H1 (cell line): ENCODE measurements around the gene KLHDC4. TPM values are rescaled to one million over a fixed set of nuclear protein-coding genes. Genes with fewer than 3 reads are reported as not detected.

Source experiments
- CTCF ChIA-PET: fragments of 300-600 bp; sonication (Branson Sonifier 250); formaldehyde crosslinking; loops from one replicate; lab custom pipeline; 2021; ENCODE audit not compliant: partially characterized antibody; lab: Charles Lee
- POLR2A ChIA-PET: fragments of 300-600 bp; sonication (Branson Sonifier 250); formaldehyde crosslinking; loops from one replicate; lab custom pipeline; 2021; ENCODE audit warnings: inconsistent platforms; ENCODE audit not compliant: partially characterized antibody; lab: Charles Lee
- DNase-seq, 2 experiments: peaks; one replicate each; pipeline versions ENCODE4 v3.0.0 to v3.0.0-alpha.2; 2010 to 2022; ENCODE audit warnings: low spot score in 2 of 2, low read depth in 1 of 2, mixed read lengths in 1 of 2
- FAIRE-seq: peaks from 2 replicates; lab custom pipeline; 2011; peaks lifted over from hg19 to GRCh38; lab: Jason Lieb, UNC
- H2AFZ ChIP-seq: 2 replicates; pipeline ENCODE4 v1.8.1; 2012; ENCODE audit warnings: low read length, inconsistent platforms
- H2AK5ac ChIP-seq: 2 replicates; pipeline ENCODE4 v1.6.1; 2013; ENCODE audit warnings: low read depth, low read length
- H2BK120ac ChIP-seq: replicated peaks from 2 replicates; pipeline ENCODE3; 2013; ENCODE audit warnings: low read depth, low read length, inconsistent platforms
- H2BK12ac ChIP-seq: 2 replicates; pipeline ENCODE4 v1.6.1; 2013; ENCODE audit warnings: low read depth, low read length
- H2BK15ac ChIP-seq: 2 replicates; pipeline ENCODE4 v1.6.1; 2013; ENCODE audit warnings: low read length
- H2BK20ac ChIP-seq: 2 replicates; pipeline ENCODE4 v1.6.1; 2013; ENCODE audit warnings: low read length
- H2BK5ac ChIP-seq: 2 replicates; pipeline ENCODE4 v1.6.1; 2013; ENCODE audit warnings: low read depth, low read length
- H3K14ac ChIP-seq: 2 replicates; pipeline ENCODE4 v1.6.1; 2013; ENCODE audit warnings: inconsistent platforms; ENCODE audit not compliant: insufficient read length
- H3K18ac ChIP-seq: 2 replicates; pipeline ENCODE4 v1.6.1; 2013; ENCODE audit warnings: low read length; ENCODE audit errors: extremely low read depth
- H3K23ac ChIP-seq: 2 replicates; pipeline ENCODE4 v1.6.1; 2013; ENCODE audit warnings: inconsistent platforms; ENCODE audit not compliant: insufficient read length
- H3K23me2 ChIP-seq: 2 replicates; pipeline ENCODE4 v1.6.1; 2013; ENCODE audit warnings: low read depth, low read length
- H3K27ac ChIP-seq: 2 replicates; pipeline ENCODE4 v1.6.1; 2011; ENCODE audit warnings: low read depth, low read length, inconsistent platforms
- H3K27me3 ChIP-seq, 4 experiments: replicated peaks in 1 of 4; 1 replicate in 1 of 4; 2 replicates in 3 of 4; pipeline versions ENCODE4 v1.6.1 to v1.8.1; 2011 to 2013; ENCODE audit warnings: low read length in 3 of 4, mild to moderate bottlenecking in 3 of 4, inconsistent platforms in 2 of 4, mixed read lengths in 2 of 4, moderate library complexity in 1 of 4; ENCODE audit not compliant: control insufficient read depth in 3 of 4, insufficient read depth in 3 of 4; ENCODE audit errors: extremely low read depth in 1 of 4
- H3K36me3 ChIP-seq, 4 experiments: 2 replicates each; pipeline versions ENCODE4 v1.6.1 to v1.8.1; 2011 to 2013; ENCODE audit warnings: mild to moderate bottlenecking in 4 of 4, low read length in 3 of 4, moderate library complexity in 2 of 4, control low read depth in 1 of 4, inconsistent platforms in 1 of 4; ENCODE audit not compliant: insufficient read depth in 4 of 4, control insufficient read depth in 2 of 4
- H3K4ac ChIP-seq: replicated peaks from 2 replicates; pipeline ENCODE3; 2013; ENCODE audit warnings: low read length, low read depth, mixed read lengths, inconsistent platforms; ENCODE audit not compliant: insufficient read length
- H3K4me1 ChIP-seq, 4 experiments: replicated peaks in 1 of 4; 1 replicate in 1 of 4; 2 replicates in 3 of 4; pipeline versions ENCODE4 v1.6.1 to v1.8.1; 2011 to 2013; ENCODE audit warnings: low read length in 3 of 4, inconsistent platforms in 2 of 4, mixed read lengths in 1 of 4; ENCODE audit not compliant: insufficient read depth in 4 of 4, control insufficient read depth in 3 of 4
- H3K4me2 ChIP-seq, 2 experiments: 2 replicates each; pipeline versions ENCODE4 v1.6.1 to v1.8.1; 2011 to 2013; ENCODE audit warnings: low read depth in 2 of 2, low read length in 2 of 2, control low read depth in 1 of 2, inconsistent platforms in 1 of 2, mild to moderate bottlenecking in 1 of 2; ENCODE audit not compliant: insufficient read depth in 1 of 2
- H3K4me3 ChIP-seq, 4 experiments: fragments of 200-600, 300-600 bp in 1 of 4; sonication (generic), shearing (Covaris generic), sonication (Bioruptor Twin) in 1 of 4; 2 replicates each; pipeline versions ENCODE4 v1.5.1 to v1.8.1; 2011 to 2016; ENCODE audit warnings: low read length in 4 of 4, low read depth in 3 of 4, control low read depth in 2 of 4, inconsistent platforms in 2 of 4, mild to moderate bottlenecking in 2 of 4, mixed read lengths in 1 of 4, moderate library complexity in 1 of 4; ENCODE audit not compliant: insufficient read depth in 2 of 4; ENCODE audit errors: extremely low read depth in 1 of 4
- H3K56ac ChIP-seq: replicated peaks from 2 replicates; pipeline ENCODE3; 2013; ENCODE audit warnings: low read depth, mild to moderate bottlenecking, mixed read lengths, low read length, inconsistent platforms; ENCODE audit not compliant: insufficient read length
- H3K79me1 ChIP-seq: 2 replicates; pipeline ENCODE4 v1.6.1; 2013; ENCODE audit warnings: low read depth, low read length, control low read depth
- H3K79me2 ChIP-seq, 2 experiments: 2 replicates each; pipeline versions ENCODE4 v1.6.1 to v1.8.1; 2012 to 2013; ENCODE audit warnings: low read length in 2 of 2, mild to moderate bottlenecking in 2 of 2, inconsistent platforms in 1 of 2; ENCODE audit not compliant: insufficient read depth in 2 of 2, control insufficient read depth in 1 of 2
- H3K9ac ChIP-seq, 4 experiments: replicated peaks in 1 of 4; 1 replicate in 1 of 4; 2 replicates in 3 of 4; pipeline versions ENCODE4 v1.6.1 to v1.8.1; 2011 to 2013; ENCODE audit warnings: low read depth in 3 of 4, low read length in 3 of 4, control low read depth in 2 of 4, mild to moderate bottlenecking in 2 of 4, moderate library complexity in 2 of 4, inconsistent platforms in 1 of 4; ENCODE audit errors: extremely low read depth in 1 of 4
- H3K9me3 ChIP-seq, 2 experiments: 2 replicates each; pipeline versions ENCODE4 v1.6.1 to v1.8.1; 2012 to 2013; ENCODE audit warnings: mild to moderate bottlenecking in 2 of 2, moderate library complexity in 2 of 2, control low read depth in 1 of 2, inconsistent platforms in 1 of 2, low read depth in 1 of 2, low read length in 1 of 2, mixed read lengths in 1 of 2; ENCODE audit not compliant: insufficient read depth in 2 of 2
- H4K20me1 ChIP-seq, 2 experiments: replicated peaks in 1 of 2; 2 replicates each; pipeline versions ENCODE3 to v1.8.1; 2011 to 2013; ENCODE audit warnings: inconsistent platforms in 2 of 2, low read length in 2 of 2, mild to moderate bottlenecking in 1 of 2; ENCODE audit not compliant: insufficient read depth in 2 of 2, control insufficient read depth in 1 of 2
- H4K5ac ChIP-seq: 2 replicates; pipeline ENCODE4 v1.6.1; 2013; ENCODE audit warnings: low read length, low read depth, mixed read lengths, inconsistent platforms; ENCODE audit not compliant: insufficient read length
- H4K8ac ChIP-seq: 2 replicates; pipeline ENCODE4 v1.8.0; 2013; ENCODE audit warnings: mild to moderate bottlenecking, moderate library complexity, low read length, inconsistent platforms; ENCODE audit not compliant: insufficient read depth; ENCODE audit errors: extremely low read depth
- H4K91ac ChIP-seq: replicated peaks from 2 replicates; pipeline ENCODE3; 2013; ENCODE audit warnings: low read length, mixed read lengths, inconsistent platforms; ENCODE audit not compliant: insufficient read length
- ASH2L ChIP-seq: fragments of 200-600, 300-600 bp; sonication (generic); IDR thresholded peaks from one replicate; pipeline ENCODE4 v1.7.1; 2017; ENCODE audit warnings: low read length
- CREB1 ChIP-seq: IDR thresholded peaks from 2 replicates; pipeline ENCODE4 v1.6.1; 2012; ENCODE audit warnings: inconsistent platforms
- EZH2 ChIP-seq: fragments of 200-600 bp; sonication (generic); IDR thresholded peaks from 2 replicates; pipeline ENCODE4 v1.7.1; 2012; ENCODE audit warnings: low read depth, mild to moderate bottlenecking, moderate library complexity, low read length, inconsistent platforms; ENCODE audit not compliant: severe bottlenecking
- FOSL1 ChIP-seq: IDR thresholded peaks from 2 replicates; pipeline ENCODE4 v1.6.1; 2011; ENCODE audit warnings: mild to moderate bottlenecking, low read depth, low read length, moderate library complexity; ENCODE audit not compliant: insufficient read depth
- NANOG ChIP-seq: IDR thresholded peaks from 2 replicates; pipeline ENCODE4 v1.6.1; 2011; ENCODE audit warnings: low read length, low read depth, mild to moderate bottlenecking, inconsistent platforms; ENCODE audit not compliant: insufficient read depth, poor library complexity, severe bottlenecking
- NRF1 ChIP-seq: IDR thresholded peaks from 2 replicates; pipeline ENCODE4 v1.6.1; 2011; ENCODE audit warnings: mild to moderate bottlenecking, low read depth, low read length, improper control_type of control experiment
- RBBP5 ChIP-seq: IDR thresholded peaks from 2 replicates; pipeline ENCODE4 v1.7.1; 2012; ENCODE audit warnings: low read depth, mild to moderate bottlenecking, inconsistent platforms, low read length, moderate library complexity, borderline replicate concordance
- RXRA ChIP-seq: IDR thresholded peaks from 2 replicates; pipeline ENCODE4 v1.6.1; 2011; ENCODE audit warnings: low read depth, mild to moderate bottlenecking, low read length, moderate library complexity; ENCODE audit not compliant: insufficient read depth
- SAP30 ChIP-seq: fragments of 300-600 bp; sonication (generic); IDR thresholded peaks from 2 replicates; pipeline ENCODE4 v1.7.1; 2012; ENCODE audit warnings: low read length, moderate library complexity, mild to moderate bottlenecking, inconsistent platforms; ENCODE audit not compliant: insufficient read depth, insufficient replicate concordance
- SIX5 ChIP-seq: IDR thresholded peaks from 2 replicates; pipeline ENCODE4 v1.6.1; 2011; ENCODE audit warnings: mild to moderate bottlenecking, low read depth, low read length
- SP2 ChIP-seq: IDR thresholded peaks from 2 replicates; pipeline ENCODE4 v1.6.1; 2012; ENCODE audit warnings: mild to moderate bottlenecking, low read length, inconsistent platforms
- ZNF274 ChIP-seq: IDR thresholded peaks from 2 replicates; pipeline ENCODE4 v1.7.0; 2012; ENCODE audit warnings: low read length, borderline replicate concordance; ENCODE audit errors: extremely low read depth
- WGBS, 2 experiments: shearing (Covaris generic) in 1 of 2; methylation state at CpG; one replicate each; pipeline versions ENCODE4 v1.1.6 to v1.1.7; 2013 to 2015; ENCODE audit warnings: low lambda C conversion rate in 2 of 2, mixed read lengths in 2 of 2, inconsistent platforms in 1 of 2, low coverage in 1 of 2, missing lambda C conversion rate in 1 of 2; ENCODE audit not compliant: insufficient replicate concordance in 2 of 2, insufficient coverage in 1 of 2, insufficient read length in 1 of 2; ENCODE audit errors: extremely low coverage in 1 of 2, missing lambda C conversion rate in 1 of 2; 5-methylcytosine and 5-hydroxymethylcytosine counted together
- polyA plus RNA-seq, 7 experiments: library from polyadenylated mRNA; depleted of rRNA in 3 of 7; stranded (reverse) in 5 of 7; unstranded in 2 of 7; fragments of >200 nt in 5 of 7; fragments of 200-250 nt in 2 of 7; gene quantifications; 1 replicate in 5 of 7; 2 replicates in 1 of 7; 4 replicates in 1 of 7; pipeline versions ENCODE4 v1.2.1 to v1.2.3, GENCODE V29; 2011 to 2013; ENCODE audit warnings: missing spikeins in 2 of 7, mixed read lengths in 2 of 7
- total RNA-seq: library from RNA; stranded (reverse); fragmentation: NEBNext Ultra II Directional; extraction: Animal tissue kit (Norgen Biotek cat#: 25700); gene quantifications from 2 replicates; pipeline ENCODE4 v1.2.1, GENCODE V29; 2021

The KLHDC4 gene
- total and polyA plus RNA-seq, 2 of the 8 experiments (the other 6 are each of a cell fraction or from before 2014, with no cell fraction given): 23.7 to 63.9 TPM

- Histone ChIP-seq H3K4ac (no peak overlapping the region), H3K4me3 (no peak overlapping the region), H3K27me3 (no peaks in the 10 kb centered on the region), H2BK12ac (no peak overlapping the region), H3K79me1 (no peaks in the 10 kb centered on the region), H3K56ac (no peak overlapping the region), H3K14ac (no peak overlapping the region), H3K79me2 (no peaks in the 10 kb centered on the region), H3K9ac (no peak overlapping the region), H4K8ac (no peak overlapping the region), H3K36me3 (no peaks in the 10 kb centered on the region), H3K23ac (no peak overlapping the region), H4K91ac (no peak overlapping the region), H3K4me2 (no peak overlapping the region), H3K4me1 (no peaks in the 10 kb centered on the region), H2BK15ac (no peak overlapping the region), H3K23me2 (no peaks in the 10 kb centered on the region), H2BK120ac (no peak overlapping the region), H2BK5ac (no peak overlapping the region), H3K18ac (no peak overlapping the region), H4K20me1 (no peaks in the 10 kb centered on the region), H2AK5ac (no peak overlapping the region), H2BK20ac (no peak overlapping the region), H3K9me3 (no peaks in the 10 kb centered on the region), H3K27ac (no peak overlapping the region), H2AFZ (no peak overlapping the region), H4K5ac (no peak overlapping the region)
- ChIA-PET CTCF (interaction anchor here (0.6 to 4.6 kb wide), 8 partner anchors 9 to 456 kb away, joined by 3 to 44 read pairs (median 7); no protein-coding TSS in a partner anchor), POLR2A (interaction anchor here (0.7 to 3.4 kb wide), 7 partner anchors 10 to 61 kb away, joined by 3 to 18 read pairs (median 3); no protein-coding TSS in a partner anchor)
- WGBS, 2 experiments: 94% methylated on average over 18 of the region's 20 CpGs; no CpG with 5 or more reads in 1 of the 2 experiments
- DNase-seq: no peak
- no peak for FAIRE-seq
- TF ChIP-seq SAP30 (no peak), SIX5 (no peak), RBBP5 (no peak), RXRA (no peak), NRF1 (no peak), NANOG (no peak), SP2 (no peak), EZH2 (no peak), ZNF274 (no peak), FOSL1 (no peak), ASH2L (no peak), CREB1 (no peak)
Observed at GRCh38 chr16:87789437-87790291, 23.9 kb upstream of the KLHDC4 start.
